ENCODE results near the gene STAC. TPM values are rescaled to one million over a fixed set of nuclear protein-coding genes. Genes with fewer than 3 reads are reported as not detected.

Gene STAC
- total RNA-seq, 1 donor from 2014 or later, result 1.1 TPM

DNA sequence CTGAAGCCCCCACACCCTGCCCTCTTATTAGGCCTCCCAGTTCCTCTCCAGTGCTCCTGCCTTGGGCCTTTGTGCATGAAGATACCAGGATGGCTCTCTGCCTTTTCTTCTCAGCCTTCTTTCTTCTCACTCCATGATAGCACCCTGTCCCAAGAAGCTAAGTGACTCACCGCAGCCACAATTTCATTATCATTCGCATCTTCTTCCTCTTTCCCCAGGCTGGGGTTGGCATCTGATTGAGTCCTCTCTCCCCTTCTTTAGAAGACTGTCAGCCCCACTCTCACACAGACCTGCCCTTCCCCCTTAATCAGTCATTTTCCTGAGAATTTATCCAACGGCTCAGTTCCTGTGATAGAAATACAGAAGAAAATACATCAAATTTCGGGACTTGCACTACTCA lies 102.0 kb downstream of the STAC start:
- TF ChIP-seq, protein P1, sequence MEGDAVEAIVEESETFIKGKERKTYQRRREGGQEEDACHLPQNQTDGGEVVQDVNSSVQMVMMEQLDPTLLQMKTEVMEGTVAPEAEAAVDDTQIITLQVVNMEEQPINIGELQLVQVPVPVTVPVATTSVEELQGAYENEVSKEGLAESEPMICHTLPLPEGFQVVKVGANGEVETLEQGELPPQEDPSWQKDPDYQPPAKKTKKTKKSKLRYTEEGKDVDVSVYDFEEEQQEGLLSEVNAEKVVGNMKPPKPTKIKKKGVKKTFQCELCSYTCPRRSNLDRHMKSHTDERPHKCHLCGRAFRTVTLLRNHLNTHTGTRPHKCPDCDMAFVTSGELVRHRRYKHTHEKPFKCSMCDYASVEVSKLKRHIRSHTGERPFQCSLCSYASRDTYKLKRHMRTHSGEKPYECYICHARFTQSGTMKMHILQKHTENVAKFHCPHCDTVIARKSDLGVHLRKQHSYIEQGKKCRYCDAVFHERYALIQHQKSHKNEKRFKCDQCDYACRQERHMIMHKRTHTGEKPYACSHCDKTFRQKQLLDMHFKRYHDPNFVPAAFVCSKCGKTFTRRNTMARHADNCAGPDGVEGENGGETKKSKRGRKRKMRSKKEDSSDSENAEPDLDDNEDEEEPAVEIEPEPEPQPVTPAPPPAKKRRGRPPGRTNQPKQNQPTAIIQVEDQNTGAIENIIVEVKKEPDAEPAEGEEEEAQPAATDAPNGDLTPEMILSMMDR (IDR thresholded peaks at IDR 0.05; ENCODE audit: insufficient read depth, low read length, severe bottlenecking), result no peak
- no peak overlapping the region for H3K4me3 ChIP-seq (ENCODE audit: low read depth, low read length)
- FAIRE-seq (no peak), DNase-seq (ENCODE audit: low read depth) (no peak)
- H3K27me3 ChIP-seq (ENCODE audit: control insufficient read depth, insufficient read depth, low read length), result no peaks in the 10 kb centered on the region
- H3K36me3 ChIP-seq (ENCODE audit: control insufficient read depth, insufficient read depth, low read length), result no peaks in the 10 kb centered on the region

DNA sequence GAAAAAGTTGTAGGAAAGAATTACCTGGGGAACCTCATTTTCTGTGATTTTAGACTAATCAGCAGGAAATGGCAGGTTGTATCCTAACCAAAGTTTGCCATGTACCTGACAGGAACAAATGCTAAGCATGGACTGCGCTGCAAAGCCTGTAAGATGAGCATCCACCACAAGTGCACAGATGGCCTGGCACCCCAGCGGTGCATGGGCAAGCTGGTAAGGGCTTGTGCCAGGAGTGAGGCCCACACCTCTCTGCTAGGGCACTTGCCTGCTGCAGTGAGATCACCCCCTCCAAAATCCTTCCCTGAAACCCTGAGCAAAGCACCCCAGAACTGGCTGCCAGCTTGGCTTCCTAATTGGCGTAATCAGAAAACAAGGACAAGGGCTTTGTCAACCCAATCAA lies 102.6 kb downstream of the STAC start:
- no peaks in the 10 kb centered on the region for H3K27me3 ChIP-seq (ENCODE audit: control insufficient read depth, insufficient read depth, low read length)
- no peak for DNase-seq (ENCODE audit: low read depth)
- no peak for FAIRE-seq
- H3K36me3 ChIP-seq (ENCODE audit: control insufficient read depth, insufficient read depth, low read length), result no peaks in the 10 kb centered on the region
- TF ChIP-seq, protein P1 (IDR thresholded peaks at IDR 0.05; ENCODE audit: insufficient read depth, low read length, severe bottlenecking), result no peak
- H3K4me3 ChIP-seq (ENCODE audit: low read depth, low read length), result no peak overlapping the region

DNA sequence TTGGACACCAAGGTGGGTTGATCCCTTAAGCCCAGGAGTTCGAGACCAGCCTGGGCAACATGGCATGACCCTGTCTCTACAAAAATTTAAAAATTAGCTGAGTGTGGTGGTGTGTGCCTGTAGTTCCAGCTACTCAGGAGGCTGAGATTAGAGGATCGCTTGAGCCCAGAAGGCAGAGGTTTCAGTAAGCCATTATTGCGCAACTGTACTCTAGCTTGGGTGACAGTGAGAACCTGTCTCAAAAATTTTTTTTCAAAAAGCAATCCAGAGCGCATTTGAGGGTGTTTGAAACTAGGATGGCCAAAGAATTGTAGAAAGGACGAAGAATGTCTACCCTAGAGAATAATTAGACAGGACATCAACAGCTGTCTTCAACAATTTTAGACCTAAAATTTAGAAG lies 103.4 kb downstream of the STAC start:
- Histone ChIP-seq H3K4me3 (ENCODE audit: low read depth, low read length) (no peak overlapping the region), H3K36me3 (ENCODE audit: control insufficient read depth, insufficient read depth, low read length) (no peaks in the 10 kb centered on the region), H3K27me3 (ENCODE audit: control insufficient read depth, insufficient read depth, low read length) (no peaks in the 10 kb centered on the region)
- DNase-seq (ENCODE audit: low read depth) (no peak), FAIRE-seq (no peak)
- TF ChIP-seq, protein P1 (IDR thresholded peaks at IDR 0.05; ENCODE audit: insufficient read depth, low read length, severe bottlenecking), result no peak

DNA sequence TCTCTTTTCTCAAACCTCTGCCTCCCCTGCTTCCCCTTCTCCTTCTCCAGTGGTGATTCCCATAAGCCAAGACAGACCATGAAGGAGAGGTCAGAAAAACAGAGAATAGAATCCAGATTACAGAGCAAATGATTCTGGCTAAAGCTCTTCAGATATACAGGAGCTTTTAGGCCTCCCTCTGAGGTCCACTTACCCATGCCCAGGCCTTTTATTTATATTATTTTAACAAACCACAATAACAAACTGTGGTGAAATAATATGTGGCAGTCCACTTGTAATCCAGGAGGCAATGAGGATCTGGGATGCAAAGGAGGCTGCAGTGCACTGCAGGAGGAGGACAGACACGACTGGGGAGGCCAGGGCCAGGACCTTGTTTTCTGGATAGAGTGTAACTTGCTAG lies 104.1 kb downstream of the STAC start:
- DNase-seq (ENCODE audit: low read depth) (no peak), FAIRE-seq (no peak)
- no peaks in the 10 kb centered on the region for H3K36me3 ChIP-seq (ENCODE audit: control insufficient read depth, insufficient read depth, low read length)
- no peak overlapping the region for H3K4me3 ChIP-seq (ENCODE audit: low read depth, low read length)
- no peaks in the 10 kb centered on the region for H3K27me3 ChIP-seq (ENCODE audit: control insufficient read depth, insufficient read depth, low read length)
- TF ChIP-seq, protein P1 (IDR thresholded peaks at IDR 0.05; ENCODE audit: insufficient read depth, low read length, severe bottlenecking), result no peak

DNA sequence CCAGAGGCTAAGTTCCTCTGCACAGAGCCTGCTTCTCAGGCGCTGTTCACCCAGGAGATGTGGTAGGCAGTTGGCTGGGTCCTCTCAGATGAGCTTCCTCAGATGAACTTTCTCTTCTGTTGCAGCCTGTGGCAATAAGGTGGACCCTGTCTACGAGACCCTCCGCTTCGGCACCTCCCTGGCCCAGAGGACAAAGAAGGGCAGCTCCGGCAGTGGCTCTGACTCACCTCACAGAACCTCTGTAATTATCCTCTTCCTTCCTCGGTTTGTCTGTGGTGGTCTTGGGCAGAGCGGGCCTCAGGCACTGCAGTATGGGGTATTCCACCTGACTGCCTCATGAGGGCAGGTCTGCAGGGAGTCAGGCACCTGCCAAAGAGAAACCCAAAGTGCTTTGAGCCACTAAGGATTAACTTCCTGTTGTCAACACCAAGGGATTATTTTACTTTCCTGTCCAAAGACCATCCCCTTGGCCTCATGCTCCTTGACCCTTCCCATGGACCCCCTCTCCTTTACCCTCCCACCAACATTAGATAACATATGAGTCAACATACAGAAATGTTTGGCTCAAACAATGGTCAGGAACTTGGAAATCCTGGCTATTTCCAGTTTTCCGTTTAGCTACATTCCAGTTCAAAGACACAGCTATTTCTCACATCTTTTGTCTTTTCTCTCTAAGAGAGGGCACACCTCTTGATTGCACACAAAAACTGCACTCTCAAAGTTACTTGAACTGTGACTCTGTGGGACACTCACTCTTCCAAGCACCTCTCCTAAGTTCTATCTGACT lies 105.9 kb downstream of the STAC start:
- H3K27me3 ChIP-seq (ENCODE audit: control insufficient read depth, insufficient read depth, low read length), result no peaks in the 10 kb centered on the region
- DNase-seq (ENCODE audit: low read depth), result no peak
- TF ChIP-seq, protein P1 (IDR thresholded peaks at IDR 0.05; ENCODE audit: insufficient read depth, low read length, severe bottlenecking), result no peak
- no peak overlapping the region for H3K4me3 ChIP-seq (ENCODE audit: low read depth, low read length)
- no peak for FAIRE-seq
- no peaks in the 10 kb centered on the region for H3K36me3 ChIP-seq (ENCODE audit: control insufficient read depth, insufficient read depth, low read length)

DNA sequence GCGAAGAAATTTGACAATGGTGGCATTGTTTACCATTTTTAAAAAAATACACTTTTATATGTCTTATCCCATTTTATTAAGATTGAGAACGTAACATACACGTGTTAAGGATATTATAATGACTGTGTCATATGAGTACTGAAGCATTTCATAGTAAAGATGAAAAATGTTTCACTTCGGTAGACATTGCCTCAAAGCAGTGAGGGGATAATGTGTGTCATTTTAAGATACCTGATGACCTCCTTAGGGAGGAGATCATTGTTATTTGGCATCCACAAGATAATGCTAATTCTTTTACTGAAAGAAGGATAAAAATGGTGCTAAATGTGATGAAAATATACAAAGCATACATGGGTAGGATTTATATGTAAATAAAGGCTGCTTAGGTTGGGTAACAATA lies 107.3 kb downstream of the STAC start:
- H3K36me3 ChIP-seq (ENCODE audit: control insufficient read depth, insufficient read depth, low read length), result no peaks in the 10 kb centered on the region
- FAIRE-seq (no peak), DNase-seq (ENCODE audit: low read depth) (no peak)
- no peak overlapping the region for H3K4me3 ChIP-seq (ENCODE audit: low read depth, low read length)
- H3K27me3 ChIP-seq (ENCODE audit: control insufficient read depth, insufficient read depth, low read length), result no peaks in the 10 kb centered on the region
- TF ChIP-seq, protein P1 (IDR thresholded peaks at IDR 0.05; ENCODE audit: insufficient read depth, low read length, severe bottlenecking), result no peak

Measured in bronchial epithelial cell (primary cell).